ENCODE data around the gene CMTM6. TPM values are rescaled to one million over a fixed set of nuclear protein-coding genes. Genes with fewer than 3 reads are reported as not detected.
"Not testable (repeated sequence)": the region's sequence is repeated elsewhere in the genome, so short reads cannot be mapped to it uniquely, and the experiment has no call there.

The CMTM6 gene
- total RNA-seq, 1 donor from 2014 or later = 61.5 TPM

DNA sequence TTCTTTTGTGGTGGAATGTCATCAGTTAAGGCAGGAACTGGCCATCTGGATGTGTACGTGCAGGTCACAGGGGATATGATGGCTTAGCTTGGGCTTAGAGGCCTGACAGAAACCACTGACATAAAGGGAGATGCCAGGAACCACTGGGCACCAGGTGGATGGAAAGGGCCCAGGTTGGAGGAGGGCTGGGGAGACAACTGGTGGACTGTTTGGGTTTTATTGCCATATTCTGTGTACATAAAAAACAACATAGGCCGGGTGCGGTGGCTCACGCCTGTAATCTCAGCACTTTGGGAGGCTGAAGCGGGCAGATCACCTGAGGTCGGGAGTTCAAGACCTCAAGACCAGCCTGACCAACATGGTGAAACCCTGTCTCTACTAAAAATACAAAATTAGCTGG lies 35.8 kb downstream of the CMTM6 start:
- not testable (repeated sequence) for DNase-seq

DNA sequence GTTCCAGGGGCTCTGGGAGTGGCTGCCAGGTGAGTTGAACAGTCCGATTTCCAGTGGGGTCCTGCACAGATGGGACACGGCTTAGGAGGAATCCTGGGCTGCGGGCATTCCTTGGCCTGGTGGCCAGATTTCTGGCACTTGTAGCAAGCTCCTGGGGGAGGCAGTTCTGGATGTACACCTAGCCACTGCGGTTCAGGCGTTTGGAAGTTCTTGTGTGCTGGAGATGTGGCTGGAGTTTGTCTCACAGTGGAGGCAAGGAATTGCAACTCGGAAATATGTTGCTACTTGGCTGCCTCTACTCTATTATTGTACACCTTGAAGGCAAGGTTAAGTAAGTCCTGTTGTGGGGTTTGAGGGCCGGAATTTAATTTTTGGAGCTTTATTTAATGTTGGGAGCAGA lies 37.9 kb downstream of the CMTM6 start:
- DNase-seq = not testable (repeated sequence)

DNA sequence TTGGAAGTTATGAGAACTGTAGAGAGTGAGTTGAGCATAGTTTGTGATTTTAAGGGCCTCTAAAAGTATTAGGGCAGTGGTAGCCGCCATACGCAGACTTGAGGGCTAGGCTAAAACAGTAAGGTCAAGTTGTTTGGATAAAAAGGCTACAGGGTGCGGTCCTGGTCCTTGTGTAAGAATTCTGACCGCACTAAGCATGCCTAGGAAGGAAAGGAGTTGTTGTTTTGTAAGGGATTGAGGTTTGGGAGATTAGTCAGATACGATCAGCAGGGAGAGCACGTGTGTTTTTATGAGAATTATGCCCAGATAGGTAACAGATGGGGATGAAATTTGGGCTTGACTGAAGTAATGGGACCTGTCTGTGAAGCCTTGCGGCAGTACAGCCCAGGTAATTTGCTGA lies 39.2 kb downstream of the CMTM6 start:
- DNase-seq = not testable (repeated sequence)

DNA sequence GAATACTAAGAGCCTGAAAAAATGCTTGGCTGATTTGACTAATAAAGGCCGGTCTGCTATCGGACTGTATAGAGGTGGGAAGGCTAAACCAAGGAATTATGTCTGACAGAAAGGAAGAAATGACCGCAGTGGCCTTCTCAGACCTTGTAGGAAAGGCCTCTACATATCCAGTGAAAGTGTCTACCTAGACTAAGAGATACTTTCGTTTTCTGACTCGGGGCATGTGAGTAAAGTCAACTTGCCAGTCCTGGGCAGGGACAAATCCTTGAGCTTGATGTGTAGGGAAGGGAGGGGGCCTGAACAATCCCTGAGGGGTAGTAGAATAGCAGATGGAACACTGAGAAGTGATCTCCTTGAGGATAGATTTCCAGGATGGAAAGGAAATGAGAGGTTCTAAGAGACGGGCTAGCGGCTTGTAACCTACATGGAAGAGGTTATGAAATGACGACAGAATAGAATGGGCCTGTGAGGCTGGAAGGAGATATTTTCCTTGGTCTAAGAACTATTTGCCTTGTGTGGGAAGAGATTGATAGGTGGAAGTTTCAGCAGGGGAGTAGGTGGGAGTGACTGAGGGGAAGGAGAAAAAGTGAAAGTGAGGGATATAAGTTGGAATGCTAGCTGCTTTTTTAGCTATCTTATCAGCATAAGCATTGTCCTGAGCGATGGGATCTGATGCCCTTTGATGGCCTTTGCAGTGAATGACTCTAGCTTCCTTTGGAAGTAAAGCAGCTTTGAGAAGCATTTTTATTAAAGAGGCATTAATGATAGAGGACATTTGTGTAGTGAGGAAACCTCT lies 40.3 kb downstream of the CMTM6 start:
- not testable (repeated sequence) for DNase-seq

DNA sequence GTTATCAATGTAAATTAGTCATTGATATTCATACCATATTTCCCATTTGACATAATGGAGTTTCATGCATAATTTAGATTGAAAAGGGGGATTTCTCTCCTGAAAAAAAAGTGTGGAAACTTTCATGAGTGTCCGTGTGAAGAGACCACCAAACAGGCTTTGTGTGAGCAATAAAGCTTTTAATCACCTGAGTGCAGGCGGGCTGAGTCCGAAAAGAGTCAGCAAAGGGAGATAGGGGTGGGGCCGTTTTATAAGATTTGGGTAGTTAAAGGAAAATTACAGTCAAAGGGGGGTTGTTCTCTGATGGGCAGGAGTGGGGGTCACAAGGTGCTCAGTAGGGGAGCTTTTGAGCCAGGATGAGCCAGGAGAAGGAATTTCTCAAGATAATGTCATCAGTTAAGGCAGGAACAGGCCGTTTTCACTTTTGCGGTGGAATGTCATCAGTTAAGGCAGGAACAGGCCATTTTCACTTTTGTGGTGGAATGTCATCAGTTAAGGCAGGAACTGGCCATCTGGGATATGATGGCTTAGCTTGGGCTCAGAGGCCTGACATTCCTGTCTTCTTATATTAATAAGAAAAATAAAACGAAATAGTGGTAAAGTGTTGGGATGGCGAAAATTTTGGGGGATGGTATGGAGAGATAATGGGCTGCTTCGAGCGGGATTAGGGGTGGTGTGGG lies 41.7 kb downstream of the CMTM6 start:
- not testable (repeated sequence) for DNase-seq

DNA sequence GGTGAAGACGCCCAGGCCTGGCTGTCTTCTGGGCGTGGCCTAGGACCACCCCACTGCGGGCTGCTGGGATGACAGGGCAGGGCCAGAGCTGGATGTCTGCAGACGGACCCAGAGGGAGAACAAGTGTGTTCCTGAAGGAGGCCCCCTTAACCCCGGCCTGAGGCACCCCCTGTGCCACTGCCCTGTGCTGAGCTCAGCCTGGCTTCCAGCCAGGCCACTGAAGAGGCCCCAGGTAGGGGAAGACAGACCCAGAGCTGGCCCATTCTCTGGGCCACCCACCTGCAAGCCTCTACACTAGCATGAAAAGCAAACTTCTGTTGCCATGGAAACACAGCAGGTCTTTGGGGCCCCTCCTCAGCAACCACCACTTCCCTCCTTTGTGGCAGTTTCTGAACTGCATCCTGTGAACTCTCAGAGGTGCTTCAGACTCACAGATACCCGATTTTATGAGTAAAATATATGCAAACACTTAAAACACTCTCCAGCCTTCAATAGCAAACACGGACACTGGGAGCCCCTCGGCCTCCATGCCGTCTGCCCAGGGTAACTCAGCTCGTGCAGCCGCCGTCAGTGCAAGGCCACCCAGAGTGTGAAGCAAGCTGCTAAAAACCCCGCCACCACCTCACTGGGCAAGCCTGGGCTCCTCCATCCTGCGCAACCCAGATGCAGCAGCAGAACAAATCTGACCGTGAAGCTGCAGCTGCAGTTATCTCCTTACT lies 42.5 kb downstream of the CMTM6 start:
- no peak for DNase-seq

DNA sequence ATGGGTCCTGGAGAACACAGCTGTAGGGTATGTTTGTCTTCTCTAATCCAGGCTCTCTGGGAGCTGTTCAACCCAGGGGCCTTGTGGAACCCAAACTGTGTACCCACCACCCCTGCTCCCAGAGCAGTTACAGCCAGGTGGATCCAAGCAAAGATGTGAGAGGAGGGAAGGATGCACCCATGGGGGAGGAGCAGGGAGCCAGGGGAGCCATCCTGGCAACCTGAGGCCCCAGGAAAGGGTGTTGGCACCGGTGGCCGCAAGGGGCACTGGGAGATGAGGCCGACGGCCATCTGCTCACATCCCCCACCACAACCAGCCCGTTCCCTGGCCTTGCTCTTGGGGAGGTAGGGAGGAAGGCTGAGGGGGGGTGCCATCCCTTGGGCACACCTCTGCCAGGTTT lies 43.2 kb downstream of the CMTM6 start:
- DNase-seq = no peak

DNA sequence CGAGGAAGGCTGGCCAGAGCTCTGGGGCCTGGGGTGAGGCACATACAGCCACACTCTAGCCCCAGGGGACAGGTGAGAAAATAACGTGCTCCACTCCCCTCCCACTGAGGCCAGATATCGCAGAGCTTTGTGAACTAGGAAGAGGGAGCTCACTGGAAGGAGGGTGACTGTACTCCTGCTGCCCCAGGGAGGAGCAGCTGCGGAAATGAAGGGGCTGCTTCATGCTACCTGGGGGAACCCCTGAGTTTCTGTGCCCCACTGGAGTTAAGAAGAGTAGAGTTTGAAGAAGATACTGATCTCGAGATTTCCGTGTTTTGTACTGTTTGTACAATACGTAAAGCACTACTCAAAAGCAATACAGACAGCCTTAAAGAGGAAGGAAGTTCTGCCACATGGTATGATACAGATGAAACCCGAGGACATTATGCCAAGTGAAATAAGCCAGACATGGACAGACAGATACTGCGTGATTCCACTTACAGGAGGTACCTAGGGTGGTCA lies 44.6 kb downstream of the CMTM6 start:
- no peak for DNase-seq

DNA sequence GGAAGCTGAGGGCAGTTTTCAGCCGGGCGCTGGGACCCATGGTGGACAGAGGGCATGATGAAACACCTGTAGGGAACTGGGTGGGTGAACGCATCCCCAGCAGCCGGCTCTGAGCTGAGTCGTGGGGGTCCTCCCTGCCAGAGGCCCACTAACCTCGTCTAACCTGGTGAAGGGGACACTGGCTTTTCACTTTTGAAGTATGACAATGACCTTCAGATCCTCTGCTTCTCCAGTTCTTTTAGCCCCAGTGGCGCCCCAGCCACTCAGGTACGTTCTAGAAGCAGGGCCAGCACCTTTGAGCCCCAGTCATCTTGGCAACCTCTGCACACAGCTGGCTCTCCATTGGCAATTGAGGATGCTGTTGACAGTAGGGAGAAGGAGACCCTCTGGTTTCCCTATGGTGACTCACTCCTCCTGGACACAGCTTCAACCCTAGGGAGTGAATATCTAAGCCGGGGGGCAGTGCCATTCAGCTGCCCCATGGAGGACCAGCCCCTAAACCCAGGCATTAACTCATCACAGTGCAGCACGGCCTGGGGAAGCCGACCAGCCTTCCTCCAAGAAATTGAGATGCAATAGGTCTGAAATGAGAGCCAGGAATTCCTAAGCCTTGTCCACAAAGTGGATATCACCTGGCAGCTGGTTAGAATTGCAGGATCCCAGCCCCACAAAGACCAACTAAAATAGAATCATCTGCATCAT lies 46.1 kb downstream of the CMTM6 start:
- no peak for DNase-seq

DNA sequence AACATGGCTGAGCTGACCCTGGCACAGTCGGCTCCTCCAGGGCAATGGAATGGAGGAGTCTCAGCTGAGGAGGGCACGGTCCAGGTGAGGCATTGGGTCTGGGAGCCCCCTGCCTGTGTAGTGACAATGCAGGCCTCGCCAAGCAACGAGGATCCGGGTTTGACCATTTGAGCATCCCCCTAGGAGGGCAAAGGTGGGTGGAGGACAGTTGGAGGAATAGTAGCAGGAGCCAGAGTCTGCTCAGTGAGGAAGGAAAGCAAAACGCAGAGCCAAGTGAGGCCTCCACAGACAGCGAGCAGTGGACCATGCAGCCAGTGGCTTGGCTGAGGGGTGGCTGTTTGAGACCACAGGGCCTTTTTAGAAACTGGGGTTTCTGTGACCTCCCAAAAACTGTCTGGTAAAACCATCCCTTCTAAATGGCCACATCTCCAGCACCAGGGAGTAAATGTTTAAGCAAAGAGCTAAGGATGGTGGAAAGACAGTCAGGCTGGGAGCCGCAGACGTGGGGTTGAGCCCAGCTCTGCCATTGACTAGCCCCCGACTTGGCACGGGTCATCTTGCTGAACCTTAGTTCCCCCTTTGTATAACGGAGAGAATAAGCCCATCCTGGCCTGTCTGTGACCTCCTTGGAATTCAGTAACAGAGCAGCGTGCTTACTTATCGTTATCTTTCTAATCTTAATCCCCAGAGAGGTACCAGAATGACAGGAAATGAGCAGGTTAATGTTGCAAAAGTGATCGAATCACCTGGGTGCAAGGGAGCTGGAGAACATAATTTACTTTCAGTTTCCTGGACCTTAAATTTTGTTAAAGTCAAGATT lies 46.8 kb downstream of the CMTM6 start:
- DNase-seq = no peak

DNA sequence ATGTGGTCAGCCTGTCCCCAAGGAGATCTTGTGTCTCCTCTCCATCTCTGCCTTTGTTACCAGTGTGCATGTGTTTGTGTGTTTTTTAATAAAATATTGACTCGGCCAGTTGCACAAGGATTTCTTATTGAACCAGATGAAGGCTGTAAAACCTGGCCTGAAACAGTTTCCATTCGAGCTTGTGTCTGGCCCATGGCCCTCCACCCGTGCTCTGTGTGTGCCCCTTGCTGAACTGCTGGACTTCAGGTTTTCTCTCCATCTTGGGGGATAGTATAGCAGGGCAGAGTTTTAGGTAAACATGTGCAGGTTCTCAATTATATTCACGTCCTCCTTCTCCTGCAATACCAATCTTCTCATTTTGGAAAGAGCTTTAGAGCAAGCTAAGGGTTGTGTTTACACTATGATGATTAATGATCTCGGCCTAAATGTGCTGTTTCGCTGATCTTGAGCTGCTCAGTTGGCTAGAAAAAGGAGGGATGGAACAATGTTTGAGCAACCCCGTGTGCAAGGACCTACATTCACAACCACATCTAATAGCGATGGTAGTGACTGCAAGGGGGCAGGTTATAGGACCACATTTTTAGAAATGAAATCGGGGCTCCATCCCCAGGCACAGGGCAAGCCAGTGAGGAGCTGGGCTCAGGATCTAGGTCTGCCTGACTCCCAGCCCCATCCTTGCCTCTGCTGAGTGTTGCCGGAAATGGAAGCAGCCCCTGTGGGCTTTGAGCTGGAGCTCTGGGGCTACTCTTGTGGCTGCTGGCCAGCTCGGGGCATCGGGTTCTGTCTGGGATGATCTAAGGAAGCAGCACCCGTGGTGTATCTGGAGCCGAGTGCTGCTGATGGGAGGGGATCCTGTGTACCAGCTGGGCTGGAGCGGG lies 47.7 kb downstream of the CMTM6 start:
- no peak for DNase-seq

DNA sequence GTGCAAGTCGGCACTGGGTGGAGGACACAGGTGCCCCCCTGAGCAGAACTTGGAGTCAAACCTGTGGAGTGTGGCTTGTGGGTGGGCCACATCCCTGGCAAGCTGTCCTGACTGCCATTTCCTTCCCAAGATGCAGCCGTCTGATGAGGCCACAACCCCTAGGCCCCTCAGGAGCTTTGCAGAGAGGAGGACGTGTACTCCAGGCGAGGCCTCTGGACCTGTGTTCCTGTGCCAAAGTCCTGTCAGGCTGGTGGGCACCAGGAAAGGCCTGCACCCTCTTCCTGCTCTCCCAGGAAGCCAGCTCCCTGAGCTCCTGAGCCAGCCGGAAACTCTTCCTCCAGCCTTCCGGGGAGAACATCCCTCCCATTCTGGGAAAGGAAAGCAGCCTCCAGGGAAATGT lies 48.5 kb downstream of the CMTM6 start:
- no peak for DNase-seq

DNA sequence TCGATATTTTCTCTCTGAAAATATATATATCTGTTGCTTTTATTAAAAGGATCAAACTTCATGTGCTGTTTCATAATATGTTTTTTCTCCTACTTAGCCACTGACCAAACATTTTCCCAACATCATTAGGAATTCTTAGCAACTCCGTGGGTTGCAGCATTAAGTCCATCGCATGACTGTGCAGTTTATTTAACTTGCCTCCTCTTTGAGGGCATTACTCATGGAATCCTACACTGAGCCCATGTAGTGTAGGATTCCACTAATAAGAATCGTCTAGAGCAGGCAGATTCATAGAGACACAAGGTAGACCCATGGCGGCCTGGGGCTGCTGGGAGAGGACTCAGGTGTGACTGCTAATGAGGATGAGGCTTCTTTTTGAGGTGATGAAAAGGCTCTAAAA lies 49.3 kb downstream of the CMTM6 start:
- no peak for DNase-seq

DNA sequence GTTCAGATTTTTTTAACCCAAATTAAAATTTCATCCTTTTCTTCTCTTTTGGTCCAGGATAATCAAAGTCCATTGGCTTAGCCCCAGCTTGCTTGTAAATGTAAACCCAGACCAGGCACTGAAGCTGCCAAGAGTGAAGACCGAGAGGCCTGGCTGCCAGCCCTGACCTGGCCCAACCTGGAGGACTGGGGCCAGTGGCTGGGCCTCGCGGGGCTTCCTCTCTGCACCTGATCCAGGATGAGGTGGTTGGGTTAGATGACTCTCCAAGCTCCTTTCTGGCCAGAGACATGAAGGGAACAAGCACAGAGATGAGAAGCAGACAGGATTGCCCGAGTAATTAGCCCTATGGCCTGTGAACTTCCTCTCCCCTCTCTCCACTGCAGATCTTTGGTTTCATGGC lies 50.6 kb downstream of the CMTM6 start:
- DNase-seq = no peak

DNA sequence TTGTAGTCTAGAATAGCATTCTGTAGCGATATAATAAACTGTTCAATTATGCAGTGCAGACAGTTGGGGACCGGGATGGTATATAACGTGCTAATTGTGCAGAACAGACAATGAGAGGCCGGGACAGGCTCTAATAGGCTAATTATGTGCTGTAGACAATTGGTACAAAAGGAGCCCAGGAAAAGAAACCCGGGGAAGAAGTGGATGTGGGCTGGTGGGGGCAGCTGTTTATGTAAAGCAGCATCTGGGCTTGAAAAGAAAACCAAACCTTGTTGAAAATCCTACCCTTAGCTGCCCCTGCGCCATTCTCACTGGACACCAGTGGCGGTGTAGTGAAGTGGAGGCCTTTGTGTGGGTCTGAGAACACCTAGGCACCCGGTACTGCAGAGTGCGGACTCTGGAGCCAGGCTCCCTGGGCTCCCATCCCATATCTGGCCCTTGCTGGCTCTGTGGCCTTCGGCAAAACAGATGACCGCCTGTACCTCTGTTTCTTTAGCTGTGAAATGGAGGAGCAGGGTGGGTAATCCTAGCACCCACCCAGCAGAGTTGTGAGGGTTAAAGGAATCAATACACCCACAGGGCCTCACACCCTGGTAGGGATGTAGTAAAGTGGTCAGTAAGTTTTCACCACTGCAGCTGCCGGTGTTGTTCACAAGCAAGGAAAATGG lies 51.5 kb downstream of the CMTM6 start:
- no peak for DNase-seq

DNA sequence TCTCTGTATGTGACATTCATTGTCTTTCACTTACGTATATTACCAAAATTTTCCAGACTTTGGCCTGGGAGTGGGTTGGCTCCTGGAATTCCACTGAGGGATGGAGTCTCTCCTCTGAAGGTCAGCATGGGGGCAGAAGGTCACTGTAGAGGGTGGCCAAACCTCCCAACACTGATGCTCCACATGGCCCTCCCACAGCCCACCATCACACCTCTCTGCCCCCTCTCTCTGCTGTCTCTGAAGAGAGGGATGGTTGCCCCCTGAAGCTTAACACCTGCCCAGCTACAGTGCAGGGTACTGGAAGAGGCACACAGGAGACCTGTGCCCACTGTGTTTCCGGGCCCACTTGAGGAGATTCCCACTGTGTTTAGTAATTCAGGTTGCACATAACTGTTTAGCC lies 52.2 kb downstream of the CMTM6 start:
- DNase-seq = no peak

DNA sequence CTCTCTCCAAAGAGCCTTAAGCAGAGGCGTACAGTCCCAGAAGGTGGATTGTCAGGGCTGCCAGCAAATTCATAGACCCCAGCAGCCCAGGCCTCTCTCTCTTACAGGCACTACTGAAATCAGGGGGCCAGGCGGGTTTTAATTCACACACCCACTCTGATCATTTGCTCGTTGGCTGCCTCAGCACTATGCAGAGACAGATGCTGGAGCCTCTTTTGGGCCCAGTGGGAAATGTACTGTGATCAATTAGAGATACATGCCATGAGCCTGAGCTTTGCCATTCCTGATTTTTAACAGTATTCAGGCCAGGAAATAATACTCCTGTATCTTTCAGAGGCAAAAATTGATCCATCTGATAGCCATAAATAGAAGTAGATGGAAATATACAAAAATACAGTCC lies 53.0 kb downstream of the CMTM6 start:
- peak; percentile 42 for DNase-seq

DNA sequence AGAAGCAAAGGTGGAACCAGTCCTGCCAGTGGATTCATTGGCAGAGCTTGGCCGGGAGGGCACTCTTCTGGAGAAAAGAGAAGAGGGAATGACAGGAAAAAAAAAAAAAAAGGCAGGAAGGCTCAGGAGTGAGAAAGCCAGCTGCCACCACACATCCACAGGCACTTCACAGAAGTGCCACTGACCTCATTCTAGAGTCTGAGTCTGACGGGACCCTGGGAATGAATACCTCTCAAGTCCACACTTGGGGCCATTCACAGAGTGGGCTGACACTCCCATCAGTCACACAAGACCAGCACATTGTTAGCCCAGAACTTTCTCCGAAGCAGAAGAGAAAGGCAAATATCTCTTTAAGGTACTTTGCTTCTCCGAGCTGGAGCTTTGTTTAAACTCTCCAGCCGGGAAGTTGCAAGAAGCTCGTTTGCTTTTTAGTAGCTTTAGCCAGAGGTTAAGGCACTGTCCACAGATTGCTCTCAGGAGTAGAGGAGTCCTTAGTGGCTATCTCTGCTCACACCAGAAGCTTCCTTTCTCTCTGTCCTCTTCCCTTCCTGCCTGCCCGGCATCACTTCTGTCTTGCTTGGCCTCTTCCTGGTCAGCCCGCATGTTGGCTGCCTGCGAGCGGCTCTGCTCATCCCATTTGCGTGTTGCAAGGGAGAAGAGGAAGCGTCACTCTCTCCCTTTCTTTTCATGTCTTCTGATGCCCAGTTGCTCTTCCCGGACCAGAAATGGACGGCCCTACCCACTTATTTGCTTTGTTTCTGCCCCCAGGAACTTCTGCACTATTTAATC lies 53.8 kb downstream of the CMTM6 start:
- no peak for DNase-seq

DNA sequence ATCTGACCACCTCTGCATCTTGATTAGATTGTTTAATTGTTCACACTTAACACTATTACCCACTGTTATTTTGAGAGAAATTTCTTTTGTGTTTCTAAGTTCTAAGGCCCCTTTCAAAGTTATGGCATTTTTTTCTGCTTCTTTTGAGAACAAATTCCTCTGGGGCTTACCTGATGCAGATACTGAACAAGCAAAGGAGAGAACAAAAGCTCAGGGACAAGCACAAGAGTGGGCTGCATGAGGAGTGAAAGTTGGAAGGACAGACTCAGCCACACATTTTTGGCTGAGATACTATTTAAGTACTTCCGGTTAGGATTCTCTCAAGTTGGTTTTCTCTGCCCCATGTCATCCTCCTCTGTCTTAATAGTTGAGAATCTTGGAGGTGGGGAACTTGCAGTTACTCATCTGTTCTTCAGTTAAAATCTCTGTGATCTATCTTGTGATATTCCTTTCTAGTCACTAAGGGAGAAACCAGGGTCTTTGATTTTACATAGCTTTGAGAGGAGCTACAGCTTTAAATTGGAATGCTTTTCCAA lies 54.7 kb downstream of the CMTM6 start:
- DNase-seq = no peak

All from skin of body (tissue), 2 donors.